OCI-M1 (cell line): ENCODE results near the gene GMDS.

Source experiments
- DNase-seq: peaks from one replicate; lab custom pipeline; 2025; lab: John Stamatoyannopoulos, UW

Gene GMDS

GRCh38 chr6:2205396-2205795, 40.0 kb downstream of the GMDS start:
- no peak for DNase-seq

GRCh38 chr6:2204272-2204671, 41.1 kb downstream of the GMDS start:
- no peak for DNase-seq

- no peak for DNase-seq
These were observed 42.1 kb downstream of the GMDS start for GRCh38 chr6:2203264-2203663.

GRCh38 chr6:2197984-2198383, 47.4 kb downstream of the GMDS start:
- DNase-seq, result no peak

GRCh38 chr6:2197177-2197671, 48.2 kb downstream of the GMDS start:
- no peak for DNase-seq

GRCh38 chr6:2196079-2196679, 49.2 kb downstream of the GMDS start:
- peak; percentile 86 for DNase-seq

DNA sequence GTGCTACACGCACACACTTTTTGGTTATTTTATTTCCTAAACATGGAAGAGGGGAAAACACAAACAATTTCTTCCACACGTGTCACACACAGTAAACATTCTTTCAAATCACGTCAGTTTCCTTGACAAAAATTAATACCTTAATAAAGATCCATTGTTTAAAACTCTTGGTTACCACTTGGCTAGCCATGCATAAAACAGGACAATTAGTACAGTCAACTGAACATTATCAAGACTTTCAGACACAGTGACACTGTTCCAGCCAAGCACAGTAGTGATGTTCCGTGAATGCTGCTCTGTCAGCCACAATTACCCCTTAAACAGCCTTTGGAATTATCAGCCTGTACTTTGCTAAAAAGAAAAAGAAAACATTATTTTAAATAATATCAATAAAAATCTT, 50.8 kb downstream of the GMDS start:
- DNase-seq, result no peak

GRCh38 chr6:2193931-2194330, 51.5 kb downstream of the GMDS start:
- no peak for DNase-seq

DNA sequence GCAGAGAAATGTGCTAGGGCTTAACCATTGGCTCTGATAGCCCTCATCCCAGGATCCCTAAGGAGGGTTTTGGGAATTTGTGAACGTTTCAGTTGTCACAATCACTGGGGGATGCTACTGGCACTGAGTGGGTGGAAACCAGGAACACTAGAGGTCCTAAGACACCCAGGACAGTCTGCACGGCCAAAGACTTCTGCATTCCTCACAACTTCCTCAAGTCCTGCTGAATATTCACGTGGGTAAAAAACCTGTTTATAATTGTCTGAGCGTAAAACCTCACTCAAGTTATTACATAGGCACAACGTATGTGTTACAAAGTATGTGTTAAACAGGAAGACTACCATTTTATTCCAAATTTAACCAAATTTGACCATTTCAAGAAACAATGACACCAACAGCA, 52.4 kb downstream of the GMDS start:
- DNase-seq, result no peak

DNA sequence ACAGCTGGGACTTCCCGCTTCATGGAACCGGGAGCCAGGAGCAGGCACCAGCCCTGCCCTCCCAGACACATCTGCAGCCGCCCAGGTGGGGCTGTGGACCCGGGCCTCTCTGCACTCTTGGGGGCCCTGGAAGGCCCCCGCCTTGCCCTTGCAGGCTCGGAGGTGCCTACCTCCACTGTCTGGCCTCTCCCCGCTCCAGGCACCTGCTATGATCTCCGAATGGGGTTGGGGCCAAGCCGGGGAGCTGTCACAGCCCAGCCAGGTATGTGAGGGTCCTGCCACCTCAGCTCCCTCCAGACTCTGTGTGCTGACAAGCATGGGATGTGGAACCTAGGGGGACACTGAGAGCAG, 54.0 kb downstream of the GMDS start:
- DNase-seq, result no peak

DNA sequence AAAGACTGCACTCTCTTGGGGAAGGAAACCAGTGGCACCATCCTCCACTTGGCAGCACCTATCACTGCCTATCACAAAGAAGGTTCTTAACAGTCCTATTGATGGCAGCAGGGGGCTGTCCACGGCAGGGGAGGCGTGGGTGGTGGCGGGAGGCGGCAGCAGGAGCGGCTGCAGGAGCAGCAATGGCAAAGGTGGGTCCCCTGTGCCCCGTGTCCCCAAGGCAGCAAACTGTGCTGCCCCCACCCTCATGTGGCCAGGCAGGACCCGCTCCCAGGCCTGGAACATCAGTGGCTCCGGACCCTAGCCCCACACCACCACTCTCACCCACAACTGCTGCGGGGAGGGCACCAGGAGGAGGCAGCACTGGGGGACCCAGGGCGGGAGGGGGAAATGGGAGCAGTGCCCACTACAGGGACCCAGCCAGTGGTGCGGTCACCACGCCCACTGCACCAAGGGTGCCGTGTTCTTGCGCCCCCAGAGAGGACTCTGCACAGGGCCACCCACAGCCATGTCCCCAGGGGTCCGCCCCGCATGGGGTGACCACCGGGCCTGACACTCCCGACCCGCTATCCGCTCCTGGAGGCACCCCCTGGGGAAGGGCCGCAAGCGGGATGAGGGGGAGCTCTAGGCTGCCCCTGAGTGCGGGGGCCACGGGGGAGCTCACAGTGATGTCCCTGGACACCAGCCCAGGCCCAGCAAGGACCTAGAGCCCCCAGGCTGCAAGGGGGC, 54.6 kb downstream of the GMDS start:
- no peak for DNase-seq

DNA sequence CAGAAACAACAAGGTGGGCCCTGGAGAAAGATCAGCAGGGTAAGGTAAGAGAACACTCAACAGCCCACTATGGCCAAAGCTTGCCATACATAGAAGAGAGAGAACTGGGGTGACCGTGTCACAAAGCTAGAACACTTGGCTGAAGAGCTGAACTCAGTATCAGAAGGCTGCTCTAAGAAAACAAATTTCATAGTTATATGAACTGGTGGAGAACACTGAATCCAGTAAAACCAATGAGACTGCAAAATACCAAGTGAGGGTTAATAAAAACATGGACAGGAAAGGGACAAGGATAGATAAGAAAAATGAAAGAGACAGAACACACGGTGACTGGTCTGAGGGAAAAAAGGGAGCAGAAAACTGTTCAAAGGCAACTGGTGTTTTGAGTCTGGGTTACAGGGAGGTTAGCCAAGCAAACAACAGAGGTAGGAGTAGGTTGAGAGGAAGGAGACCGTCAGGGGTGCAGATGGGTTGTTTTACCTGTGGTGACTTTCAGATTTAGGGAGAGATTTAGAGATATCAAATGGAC, 56.5 kb downstream of the GMDS start:
- peak; percentile 28 for DNase-seq

DNA sequence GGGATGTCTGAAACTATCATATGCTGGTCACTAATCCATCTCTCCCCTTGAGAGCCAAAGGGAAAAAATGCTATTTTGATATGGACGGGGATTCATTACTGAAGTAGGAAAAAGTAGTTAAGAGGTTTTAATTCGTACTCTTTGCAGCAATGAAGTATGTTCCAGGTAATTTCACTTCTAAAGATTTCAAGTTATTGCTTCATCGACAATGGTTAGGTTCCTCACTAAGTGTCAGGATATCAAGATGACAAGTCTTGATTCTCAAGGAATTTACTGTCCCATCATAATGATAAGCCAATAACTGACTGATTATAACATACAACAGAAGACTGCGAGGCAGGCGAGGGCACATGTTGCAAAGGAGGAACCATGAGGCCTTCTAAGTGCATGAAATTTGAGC, 57.0 kb downstream of the GMDS start:
- no peak for DNase-seq

GRCh38 chr6:2187826-2188225, 57.6 kb downstream of the GMDS start:
- no peak for DNase-seq

GRCh38 chr6:2186516-2186915, 58.9 kb downstream of the GMDS start:
- no peak for DNase-seq

- peak; percentile 28 for DNase-seq
These were observed 59.9 kb downstream of the GMDS start for GRCh38 chr6:2185466-2185865.

DNA sequence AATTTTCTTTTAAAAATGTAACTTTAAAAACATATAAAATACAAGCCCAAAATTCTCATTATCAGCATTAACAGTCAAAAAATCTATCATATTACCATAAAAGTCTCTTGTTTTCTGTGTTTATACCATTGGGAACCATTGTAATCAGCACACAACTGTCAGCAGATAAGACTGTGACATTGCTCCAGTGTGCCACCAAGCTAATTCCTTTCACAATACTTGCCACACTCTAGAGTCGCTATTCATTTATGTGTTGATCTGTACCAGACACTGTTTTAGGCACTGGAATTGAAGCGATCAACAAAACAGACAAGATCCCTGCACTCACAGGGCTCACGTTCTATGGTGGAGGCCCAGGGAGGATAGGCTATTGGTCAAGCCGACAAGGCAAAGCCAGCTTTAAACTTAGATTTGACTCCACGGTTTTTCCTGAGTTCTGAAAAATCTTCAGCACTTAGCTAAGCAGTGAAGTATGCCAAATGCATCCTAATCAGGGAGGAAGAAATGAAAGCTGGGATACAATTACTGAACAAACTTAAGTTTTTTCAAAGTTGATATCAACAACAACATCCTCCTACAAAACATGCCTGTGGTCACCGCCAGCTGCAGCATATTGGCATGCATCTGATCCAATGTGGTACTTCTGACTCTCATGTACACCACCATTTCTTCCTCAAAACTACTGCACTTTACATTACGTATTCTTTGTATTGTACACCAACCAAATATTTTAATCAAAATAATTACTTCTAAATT, 60.5 kb downstream of the GMDS start:
- peak; percentile 32 for DNase-seq

DNA sequence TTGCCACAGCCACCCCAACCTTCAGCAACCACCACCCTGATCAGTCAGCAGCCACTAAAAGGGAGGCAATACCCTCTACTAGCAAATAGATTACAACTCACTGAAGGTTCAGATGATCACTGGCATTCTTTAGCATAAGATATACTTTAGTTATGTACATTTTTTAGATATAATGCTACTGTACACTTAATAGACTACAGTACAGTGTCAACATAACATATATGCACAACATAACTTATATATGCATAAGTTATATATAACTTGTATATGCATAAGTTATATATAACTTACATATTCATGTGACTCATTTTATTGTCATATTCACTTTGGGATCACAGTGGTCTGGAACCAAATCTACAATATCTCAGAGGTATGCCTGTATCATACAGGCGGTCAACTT, 61.7 kb downstream of the GMDS start:
- DNase-seq, result no peak

DNA sequence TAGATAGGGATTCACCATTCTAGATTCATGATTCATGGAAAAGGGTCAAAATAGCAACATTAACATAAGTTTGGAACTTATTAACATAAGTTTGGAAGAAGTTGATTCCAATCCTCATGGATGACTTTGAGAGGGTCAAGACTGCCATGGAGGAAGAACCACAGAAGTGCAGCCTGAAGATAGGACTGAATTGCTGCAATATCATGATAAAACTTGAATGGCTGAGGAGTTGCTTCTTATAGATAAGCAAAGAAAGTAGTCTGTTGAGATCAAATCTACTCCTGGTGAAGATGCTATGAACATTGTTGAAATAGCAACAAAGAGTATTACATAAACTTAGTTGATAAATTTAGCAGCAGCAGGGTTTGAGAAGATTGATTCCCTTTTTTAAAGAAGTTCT, 62.2 kb downstream of the GMDS start:
- DNase-seq, result peak; percentile 73

- peak; percentile 58 for DNase-seq
These were observed 63.2 kb downstream of the GMDS start for GRCh38 chr6:2182251-2182650.

DNA sequence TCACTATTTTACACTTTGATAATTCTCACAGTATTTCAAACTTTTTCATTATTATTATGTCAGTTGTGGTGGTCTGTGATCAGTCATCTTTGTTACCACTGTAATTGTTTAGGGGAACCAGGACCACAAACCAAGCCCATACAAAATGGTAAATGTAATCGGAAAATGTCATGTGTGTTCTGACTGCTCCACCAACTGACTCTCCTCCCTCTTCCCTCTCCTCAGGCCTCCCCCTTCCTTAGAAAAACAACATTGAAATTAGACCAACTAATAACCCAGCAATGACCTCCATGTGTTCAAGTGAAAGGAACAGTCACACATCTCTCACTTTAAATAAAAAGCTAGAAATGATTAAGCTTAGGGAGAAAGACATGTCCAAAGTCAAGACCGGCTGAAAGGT, 63.8 kb downstream of the GMDS start:
- DNase-seq, result no peak

- peak; percentile 22 for DNase-seq
These were observed 65.5 kb downstream of the GMDS start for GRCh38 chr6:2179950-2180349.

DNA sequence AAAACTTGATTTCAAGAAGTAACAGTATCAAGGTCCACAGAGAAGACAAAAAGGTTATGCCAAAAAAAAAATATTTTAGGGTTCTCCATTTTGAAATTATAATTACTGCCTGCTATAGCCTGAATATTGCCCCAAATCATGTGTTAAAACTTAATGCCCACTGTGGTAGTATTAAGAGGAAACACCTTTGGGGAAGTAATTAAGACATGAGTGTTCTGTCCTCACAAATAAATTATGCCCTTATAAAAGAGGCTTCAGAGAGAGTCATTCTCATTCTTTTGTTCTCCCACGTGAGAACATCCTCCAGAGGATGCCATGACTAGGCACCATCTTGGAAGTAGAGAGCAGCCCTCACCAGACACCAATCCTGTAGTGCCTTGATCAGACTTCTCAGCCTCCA, 66.2 kb downstream of the GMDS start:
- no peak for DNase-seq
